Mesenchymal stem cell (in vitro differentiated cells and primary cell): Measurements from ENCODE around the gene COX10.

Experiments
- DNase-seq: peaks from one replicate; pipeline ENCODE4 v3.0.0-alpha.2; 2013
- H2AFZ ChIP-seq: one replicate; pipeline ENCODE4 v1.6.1; 2013; ENCODE audit warnings: low read depth, mild to moderate bottlenecking, control low read depth, inconsistent platforms, low read length, moderate library complexity
- H2AK5ac ChIP-seq: 2 replicates; pipeline ENCODE4 v1.6.1; 2013; ENCODE audit warnings: low read length, moderate library complexity, mild to moderate bottlenecking, inconsistent platforms; ENCODE audit not compliant: severe bottlenecking
- H2BK120ac ChIP-seq: one replicate; pipeline ENCODE4 v1.6.1; 2013; ENCODE audit warnings: low read depth, mild to moderate bottlenecking, inconsistent platforms, low read length, moderate library complexity
- H2BK12ac ChIP-seq, 2 experiments: one replicate each; pipeline ENCODE4 v1.6.1; 2013; ENCODE audit warnings: inconsistent platforms in 2 of 2, low read length in 2 of 2, mild to moderate bottlenecking in 2 of 2, moderate library complexity in 2 of 2, control low read depth in 1 of 2
- H2BK15ac ChIP-seq: one replicate; pipeline ENCODE4 v1.6.1; 2013; ENCODE audit warnings: mild to moderate bottlenecking, low read depth, inconsistent platforms; ENCODE audit not compliant: poor library complexity, severe bottlenecking
- H2BK5ac ChIP-seq: 2 replicates; pipeline ENCODE4 v1.6.1; 2013; ENCODE audit warnings: low read depth, mild to moderate bottlenecking, low read length, control low read depth, inconsistent platforms; ENCODE audit not compliant: poor library complexity, severe bottlenecking
- H3K14ac ChIP-seq, 2 experiments: one replicate each; pipeline ENCODE4 v1.6.1; 2013; ENCODE audit warnings: inconsistent platforms in 2 of 2, low read length in 2 of 2, control low read depth in 1 of 2, mild to moderate bottlenecking in 1 of 2, moderate library complexity in 1 of 2
- H3K18ac ChIP-seq, 2 experiments: one replicate each; pipeline ENCODE4 v1.6.1; 2013; ENCODE audit warnings: inconsistent platforms in 2 of 2, low read length in 2 of 2, control low read depth in 1 of 2, low read depth in 1 of 2, mild to moderate bottlenecking in 1 of 2
- H3K23ac ChIP-seq, 2 experiments: one replicate each; pipeline ENCODE4 v1.6.1; 2013; ENCODE audit warnings: inconsistent platforms in 2 of 2, low read length in 2 of 2, mild to moderate bottlenecking in 2 of 2, moderate library complexity in 2 of 2, control low read depth in 1 of 2
- H3K27ac ChIP-seq: 2 replicates; pipeline ENCODE4 v1.5.1; 2013; ENCODE audit warnings: mild to moderate bottlenecking, moderate library complexity, low read length, control low read depth, inconsistent platforms; ENCODE audit not compliant: poor library complexity, severe bottlenecking
- H3K27me3 ChIP-seq, 2 experiments: 2 replicates each; pipeline versions ENCODE4 v1.6.1 to v1.7.0; 2013; ENCODE audit warnings: low read length in 2 of 2, mild to moderate bottlenecking in 2 of 2, moderate library complexity in 2 of 2, control low read depth in 1 of 2, inconsistent platforms in 1 of 2; ENCODE audit not compliant: control insufficient read depth in 1 of 2, insufficient read depth in 1 of 2
- H3K36me3 ChIP-seq, 2 experiments: 2 replicates each; pipeline versions ENCODE4 v1.6.1 to v1.7.0; 2013; ENCODE audit warnings: low read length in 2 of 2, control low read depth in 1 of 2, inconsistent platforms in 1 of 2, low read depth in 1 of 2, mild to moderate bottlenecking in 1 of 2; ENCODE audit not compliant: insufficient read depth in 2 of 2, control insufficient read depth in 1 of 2
- H3K4ac ChIP-seq, 2 experiments: one replicate each; pipeline ENCODE4 v1.6.1; 2013; ENCODE audit warnings: inconsistent platforms in 2 of 2, low read length in 2 of 2, mild to moderate bottlenecking in 2 of 2, moderate library complexity in 2 of 2, control low read depth in 1 of 2, low read depth in 1 of 2
- H3K4me1 ChIP-seq: 2 replicates; pipeline ENCODE4 v1.6.1; 2013; ENCODE audit warnings: low read depth, low read length, control low read depth; ENCODE audit not compliant: control insufficient read depth, insufficient read depth
- H3K4me2 ChIP-seq: 2 replicates; pipeline ENCODE4 v1.6.1; 2013; ENCODE audit warnings: low read length, mild to moderate bottlenecking, inconsistent platforms; ENCODE audit not compliant: poor library complexity, severe bottlenecking
- H3K4me3 ChIP-seq, 2 experiments: 2 replicates each; pipeline versions ENCODE4 v1.5.1 to v1.7.0; 2013; ENCODE audit warnings: low read length in 2 of 2, mild to moderate bottlenecking in 2 of 2, control low read depth in 1 of 2, low read depth in 1 of 2; ENCODE audit not compliant: insufficient read depth in 1 of 2
- H3K79me1 ChIP-seq: replicated peaks from 2 replicates; pipeline ENCODE4 v1.6.1; 2013; ENCODE audit warnings: mild to moderate bottlenecking, control low read depth, low read length, inconsistent platforms; ENCODE audit not compliant: poor library complexity, severe bottlenecking
- H3K9ac ChIP-seq: 2 replicates; pipeline ENCODE4 v1.7.0; 2013; ENCODE audit warnings: mild to moderate bottlenecking, low read length, moderate library complexity
- H3K9me3 ChIP-seq: 2 replicates; pipeline ENCODE4 v1.7.0; 2013; ENCODE audit warnings: mild to moderate bottlenecking, low read length; ENCODE audit not compliant: control insufficient read depth
- H4K8ac ChIP-seq: one replicate; pipeline ENCODE4 v1.6.1; 2013; ENCODE audit warnings: inconsistent platforms, mild to moderate bottlenecking, low read length, moderate library complexity
- H4K91ac ChIP-seq: one replicate; pipeline ENCODE4 v1.6.1; 2013; ENCODE audit warnings: mild to moderate bottlenecking, low read length, inconsistent platforms
- WGBS: methylation state at CpG from one replicate; pipeline ENCODE4 v1.1.7; 2013; ENCODE audit warnings: mixed read lengths; 5-methylcytosine and 5-hydroxymethylcytosine counted together

Gene COX10

GRCh38 chr17:14095631-14096030, 26.3 kb downstream of the COX10 start:
- Histone ChIP-seq H3K23ac (no peak overlapping the region), H4K8ac (no peak overlapping the region), H3K9ac (no peak overlapping the region), H2AK5ac (no peak overlapping the region), H3K9me3 (no peaks in the 10 kb centered on the region), H3K4me3 (no peak overlapping the region), H2BK12ac (no peak overlapping the region), H3K79me1 (peaks cover 32% of the 10 kb centered on the region), H3K18ac (no peak overlapping the region), H3K27me3 (no peaks in the 10 kb centered on the region), H2AFZ (no peak overlapping the region), H3K27ac (no peak overlapping the region), H2BK120ac (no peak overlapping the region), H3K36me3 (peaks cover 0 to 2% of the 10 kb centered on the region in 2 experiments), H3K4me1 (no peaks in the 10 kb centered on the region), H2BK15ac (no peak overlapping the region), H3K4ac (no peak overlapping the region), H4K91ac (no peak overlapping the region), H2BK5ac (no peak overlapping the region), H3K14ac (no peak overlapping the region), H3K4me2 (no peak overlapping the region)
- DNase-seq: no peak
- WGBS: 93% methylated on average over 3 of the region's 3 CpGs

- H4K91ac ChIP-seq: no peak overlapping the region
- WGBS: 94% methylated on average over 3 of the region's 3 CpGs
Observed at GRCh38 chr17:14098246-14098645, 28.9 kb downstream of the COX10 start.

GRCh38 chr17:14101976-14102375, 32.7 kb downstream of the COX10 start:
- Histone ChIP-seq H3K9me3 (no peaks in the 10 kb centered on the region), H3K4me1 (no peaks in the 10 kb centered on the region), H2BK120ac (no peak overlapping the region), H3K14ac (no peak overlapping the region), H3K9ac (no peak overlapping the region), H3K79me1 (peaks cover 24% of the 10 kb centered on the region), H2AK5ac (no peak overlapping the region), H2AFZ (no peak overlapping the region), H2BK5ac (no peak overlapping the region), H2BK12ac (no peak overlapping the region), H3K27me3 (no peaks in the 10 kb centered on the region), H3K27ac (no peak overlapping the region), H3K4me2 (no peak overlapping the region), H3K36me3 (peaks cover 2 to 15% of the 10 kb centered on the region in 2 experiments), H3K18ac (no peak overlapping the region), H2BK15ac (no peak overlapping the region), H4K91ac (no peak overlapping the region), H3K4me3 (no peak overlapping the region), H3K4ac (no peak overlapping the region), H3K23ac (no peak overlapping the region), H4K8ac (no peak overlapping the region)
- WGBS: 92% methylated on average over 3 of the region's 3 CpGs
- DNase-seq: no peak

More at GRCh38 chr17:14098246-14098645, 28.9 kb downstream of the COX10 start:
- H3K27me3 ChIP-seq: no peaks in the 10 kb centered on the region
- H3K4me2 ChIP-seq: no peak overlapping the region
- H3K4me1 ChIP-seq: no peaks in the 10 kb centered on the region
- peak; percentile 18 for DNase-seq
- H3K9ac ChIP-seq: no peak overlapping the region
- no peak overlapping the region for H3K27ac ChIP-seq
- H2AFZ ChIP-seq: no peak overlapping the region
- H3K4me3 ChIP-seq: no peak overlapping the region
- peaks cover 40% of the 10 kb centered on the region for H3K79me1 ChIP-seq
- H3K14ac ChIP-seq: no peak overlapping the region
- no peak overlapping the region for H2BK12ac ChIP-seq
- no peak overlapping the region for H2BK5ac ChIP-seq
- no peak overlapping the region for H3K4ac ChIP-seq
- peaks cover 4 to 11% of the 10 kb centered on the region in 2 experiments for H3K36me3 ChIP-seq
- no peak overlapping the region for H2BK15ac ChIP-seq
- no peak overlapping the region for H3K23ac ChIP-seq
- no peak overlapping the region for H4K8ac ChIP-seq
- H2BK120ac ChIP-seq: no peak overlapping the region
- no peak overlapping the region for H3K18ac ChIP-seq
- no peaks in the 10 kb centered on the region for H3K9me3 ChIP-seq
- H2AK5ac ChIP-seq: no peak overlapping the region

- no peak overlapping the region for H3K27ac ChIP-seq
- 98% methylated on average over 6 of the region's 8 CpGs for WGBS
- H3K9ac ChIP-seq: no peak overlapping the region
Observed at GRCh38 chr17:14103836-14104235, 34.5 kb downstream of the COX10 start.

More at GRCh38 chr17:14103836-14104235, 34.5 kb downstream of the COX10 start:
- Histone ChIP-seq H2BK120ac (no peak overlapping the region), H2BK15ac (no peak overlapping the region), H3K27me3 (no peaks in the 10 kb centered on the region), H2AFZ (no peak overlapping the region), H2AK5ac (no peak overlapping the region), H3K23ac (no peak overlapping the region), H4K8ac (no peak overlapping the region), H3K18ac (no peak overlapping the region), H3K14ac (no peak overlapping the region), H2BK12ac (no peak overlapping the region), H3K4me3 (no peak overlapping the region), H3K4me2 (no peak overlapping the region), H3K4me1 (no peaks in the 10 kb centered on the region), H4K91ac (no peak overlapping the region), H3K4ac (no peak overlapping the region), H3K9me3 (no peaks in the 10 kb centered on the region), H3K79me1 (peaks cover 24% of the 10 kb centered on the region), H3K36me3 (peaks cover 2 to 15% of the 10 kb centered on the region in 2 experiments), H2BK5ac (no peak overlapping the region)
- no peak for DNase-seq
